Measurements from ENCODE around the gene IGFL4.
A peak's percentile ranks its signal among the peaks of the same experiment; 100 is the strongest.

IGFL4 gene

DNA sequence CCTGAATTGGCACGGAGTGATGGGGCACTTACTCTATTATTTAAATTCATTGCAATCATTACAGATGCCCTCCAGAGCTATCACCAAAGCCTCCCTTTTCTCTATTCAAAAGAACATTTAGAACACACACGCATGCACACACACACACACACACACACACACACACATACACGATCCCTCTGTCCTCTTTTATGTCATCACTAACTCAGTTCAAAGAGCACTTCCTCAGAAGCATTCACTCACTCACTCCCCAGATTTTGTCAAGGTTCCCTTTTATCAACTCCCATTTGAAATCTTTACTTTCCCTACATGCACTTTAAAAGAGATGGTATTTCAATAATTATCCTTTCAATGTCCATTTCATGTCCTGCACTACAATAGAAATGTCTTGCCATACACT lies 22.4 kb upstream of the IGFL4 start:
- no peak for DNase-seq (ENCODE audit: low spot score)

- DNase-seq (ENCODE audit: low spot score): peak; percentile 13
These were observed 19.2 kb upstream of the IGFL4 start for GRCh38 chr19:46060012-46060411.

- no peak for DNase-seq (ENCODE audit: low spot score)
These were observed 18.0 kb upstream of the IGFL4 start for GRCh38 chr19:46058778-46059177.

- no peak for DNase-seq (ENCODE audit: low spot score)
These were observed 15.7 kb upstream of the IGFL4 start for GRCh38 chr19:46056536-46056935.

DNA sequence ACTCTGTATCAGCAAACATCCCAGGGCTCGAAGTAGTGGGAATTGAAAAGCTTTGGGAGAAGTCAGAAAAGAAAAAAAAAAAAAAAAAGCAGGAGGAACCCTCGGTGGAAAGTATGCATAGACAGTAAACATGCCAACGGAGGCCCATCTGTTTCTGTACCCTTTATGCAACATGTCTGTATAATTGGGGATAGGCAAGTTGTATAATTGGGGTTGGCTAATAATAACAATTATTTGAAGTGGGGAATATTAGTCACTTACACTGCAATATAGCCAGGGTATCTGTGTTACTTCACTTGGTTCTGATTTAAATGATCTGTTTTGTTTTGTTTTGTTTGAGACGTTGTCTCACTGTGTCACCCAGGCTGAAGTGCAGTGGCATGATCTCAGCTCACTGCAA lies 12.1 kb upstream of the IGFL4 start:
- DNase-seq (ENCODE audit: low spot score): no peak

- DNase-seq (ENCODE audit: low spot score): peak; percentile 31
These were observed 8.8 kb upstream of the IGFL4 start for GRCh38 chr19:46049597-46049996.

GRCh38 chr19:46043519-46043918 lies 2.7 kb upstream of the IGFL4 start:
- no peak for DNase-seq (ENCODE audit: low spot score)

DNA sequence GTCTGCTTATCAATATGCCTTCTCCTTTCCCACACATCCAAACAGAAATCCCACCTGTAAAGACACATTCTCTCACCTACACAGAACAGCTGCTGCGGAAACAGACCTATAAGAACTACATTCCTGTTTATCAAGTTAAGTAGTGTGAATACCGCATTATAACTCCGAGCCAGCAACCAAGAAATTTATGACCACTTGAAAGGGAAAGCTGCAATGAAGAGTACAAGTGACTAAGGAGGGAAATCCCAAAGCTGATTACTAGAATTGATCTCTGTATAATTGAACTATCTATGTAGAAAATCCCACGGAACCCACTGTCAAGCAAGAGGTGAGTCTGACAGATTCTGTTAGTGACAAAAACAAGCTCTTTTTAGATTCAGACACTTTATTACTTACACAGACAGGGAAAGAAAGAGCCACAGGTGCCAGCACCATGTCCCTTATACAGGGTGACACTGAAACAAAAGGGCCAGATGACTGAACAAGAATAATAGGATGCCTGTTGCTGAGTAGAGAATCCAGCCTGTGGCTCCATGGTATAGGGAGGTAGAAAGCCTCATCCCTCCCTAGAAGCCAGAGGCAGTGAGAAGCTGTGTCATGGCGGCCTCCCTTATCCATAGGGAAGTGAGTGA lies 1.6 kb upstream of the IGFL4 start:
- no peak for DNase-seq (ENCODE audit: low spot score)

- DNase-seq (ENCODE audit: low spot score): no peak
These were observed 677 bp downstream of the IGFL4 start for GRCh38 chr19:46040125-46040524.

DNA sequence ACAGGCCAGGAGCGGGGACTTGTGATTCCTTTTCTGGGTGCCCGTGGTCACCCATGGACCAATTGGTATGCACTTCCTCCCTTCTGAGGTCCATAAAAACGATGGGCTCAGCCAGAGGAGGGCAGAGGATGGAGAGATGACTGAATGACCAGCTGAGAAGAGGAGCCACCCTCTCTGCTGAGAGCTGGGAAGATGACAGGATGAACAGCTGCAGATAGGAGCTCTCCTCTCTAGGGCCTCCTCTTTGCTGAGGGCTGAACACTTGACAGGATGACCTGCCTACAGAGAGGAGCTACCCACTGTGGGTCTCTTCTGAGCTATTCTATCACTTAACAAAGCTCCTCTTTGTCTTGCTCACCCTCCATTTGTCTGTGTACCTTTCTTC lies 4.1 kb downstream of the IGFL4 start:
- DNase-seq (ENCODE audit: low spot score): no peak

DNA sequence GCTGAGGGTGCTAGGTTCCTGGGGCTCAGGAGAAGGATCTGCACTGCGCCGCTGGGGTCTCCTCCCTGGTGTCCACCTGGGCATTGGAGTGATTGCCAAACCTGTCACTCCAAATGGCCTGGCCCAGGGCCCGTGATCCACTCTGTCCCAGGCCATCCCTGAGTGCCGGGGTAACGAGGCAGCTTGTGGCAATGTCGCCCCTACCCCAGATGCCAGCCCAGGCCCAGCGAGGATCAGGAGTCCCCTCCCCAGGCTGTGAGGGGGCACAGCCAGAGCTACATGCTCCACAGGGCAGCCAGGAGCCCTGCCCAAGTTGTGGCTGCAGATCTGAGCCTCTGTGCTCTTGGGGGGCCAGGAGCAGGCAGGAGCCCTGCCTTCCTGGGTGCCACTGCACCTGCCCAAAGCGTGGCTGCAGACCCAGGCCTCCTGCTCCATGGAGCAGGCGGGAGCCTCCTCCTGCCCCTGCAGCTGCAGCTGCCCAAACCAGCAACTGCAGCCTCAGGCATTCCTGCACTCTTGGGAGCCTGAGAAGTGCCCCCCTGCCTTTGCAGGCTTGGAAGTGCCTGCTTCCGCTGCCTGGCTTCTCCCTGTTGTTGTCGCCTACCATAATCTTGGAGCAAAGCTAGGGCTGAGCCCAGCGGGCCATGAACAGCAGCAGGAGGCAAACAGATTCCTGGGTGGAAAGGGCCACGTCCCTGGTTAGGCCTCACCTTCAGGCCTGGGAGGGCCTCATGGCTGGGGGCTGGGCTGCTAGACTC lies 4.6 kb downstream of the IGFL4 start:
- no peak for DNase-seq (ENCODE audit: low spot score)

DNA sequence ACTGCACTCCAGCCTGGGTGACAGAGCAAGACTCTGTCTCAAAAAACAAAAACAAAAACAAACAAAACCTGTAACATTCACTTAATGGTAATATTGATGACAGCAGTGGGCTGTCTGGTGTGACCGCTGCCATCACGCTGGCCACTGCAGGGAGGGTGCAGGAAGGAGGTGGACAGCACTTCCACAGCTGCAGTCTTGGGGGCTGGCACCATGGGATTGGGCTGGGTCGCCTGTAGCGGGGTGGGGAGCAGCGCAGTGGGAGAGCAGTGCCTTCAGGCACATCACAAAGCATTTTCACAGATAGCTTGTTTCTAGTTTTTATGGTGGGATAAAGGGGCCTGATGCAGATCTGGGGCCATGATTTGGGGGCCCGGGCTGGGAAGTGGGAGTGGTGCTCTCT lies 5.3 kb downstream of the IGFL4 start:
- DNase-seq (ENCODE audit: low spot score): no peak

GRCh38 chr19:46033401-46033800 lies 7.4 kb downstream of the IGFL4 start:
- no peak for DNase-seq (ENCODE audit: low spot score)

- no peak for DNase-seq (ENCODE audit: low spot score)
These were observed 8.2 kb downstream of the IGFL4 start for GRCh38 chr19:46032597-46033025.

- no peak for DNase-seq (ENCODE audit: low spot score)
These were observed 8.8 kb downstream of the IGFL4 start for GRCh38 chr19:46031781-46032596.

DNA sequence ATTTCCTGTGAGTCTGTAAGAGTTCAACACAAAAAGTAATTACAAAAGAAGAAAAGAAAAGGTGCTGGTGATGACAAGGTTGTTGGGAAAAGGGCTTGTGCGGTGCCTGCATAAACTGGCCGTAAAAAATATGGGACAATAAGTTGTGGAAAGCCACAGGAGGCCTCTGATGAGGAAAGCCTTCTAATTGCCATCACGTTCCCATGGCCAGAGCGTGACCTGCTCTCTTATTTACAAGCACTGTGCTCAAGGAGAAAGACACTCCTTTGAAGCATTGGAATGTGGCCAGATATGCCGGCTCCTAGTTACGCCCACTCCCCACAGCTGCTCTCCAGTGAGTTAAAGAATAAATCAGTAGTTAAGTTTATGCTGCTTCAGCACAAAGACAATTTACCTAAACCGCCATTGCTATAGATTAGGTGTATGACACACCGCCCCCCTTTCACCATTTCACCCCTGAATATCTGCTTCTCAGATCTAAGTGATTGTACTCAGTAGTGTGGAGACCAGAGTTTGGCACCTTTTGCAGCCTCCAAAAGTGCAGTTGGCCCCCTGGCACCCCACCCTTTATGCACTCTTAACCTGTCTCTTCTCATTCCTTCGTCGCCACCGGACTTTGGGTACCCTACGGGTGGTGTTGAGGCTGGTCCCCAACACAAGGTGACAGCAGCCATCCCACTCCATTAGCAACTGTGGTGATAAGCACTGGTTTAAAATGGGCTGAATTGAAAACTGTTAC lies 9.8 kb downstream of the IGFL4 start:
- no peak for DNase-seq (ENCODE audit: low spot score)

DNA sequence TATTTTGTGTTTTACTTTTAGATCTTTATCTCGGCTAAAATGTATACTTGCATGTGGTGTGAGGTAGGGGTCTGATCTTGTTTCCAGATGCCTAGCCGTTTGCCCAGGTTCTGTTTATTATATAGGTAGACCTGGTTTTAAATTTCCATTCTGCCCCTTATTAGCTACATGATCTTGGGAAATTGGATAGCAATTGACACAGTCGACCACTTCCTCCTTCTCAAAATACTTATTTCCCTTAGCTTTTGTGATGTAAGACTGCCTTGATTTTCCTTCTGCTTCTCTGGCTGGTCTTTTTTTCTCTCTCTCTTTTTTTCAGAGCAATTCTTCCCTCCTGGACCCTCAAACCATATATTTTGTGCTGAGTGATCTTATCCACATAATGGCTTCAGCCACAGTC lies 15.0 kb downstream of the IGFL4 start:
- no peak for DNase-seq (ENCODE audit: low spot score)

- DNase-seq (ENCODE audit: low spot score): no peak
These were observed 17.5 kb downstream of the IGFL4 start for GRCh38 chr19:46023311-46023779.

DNA sequence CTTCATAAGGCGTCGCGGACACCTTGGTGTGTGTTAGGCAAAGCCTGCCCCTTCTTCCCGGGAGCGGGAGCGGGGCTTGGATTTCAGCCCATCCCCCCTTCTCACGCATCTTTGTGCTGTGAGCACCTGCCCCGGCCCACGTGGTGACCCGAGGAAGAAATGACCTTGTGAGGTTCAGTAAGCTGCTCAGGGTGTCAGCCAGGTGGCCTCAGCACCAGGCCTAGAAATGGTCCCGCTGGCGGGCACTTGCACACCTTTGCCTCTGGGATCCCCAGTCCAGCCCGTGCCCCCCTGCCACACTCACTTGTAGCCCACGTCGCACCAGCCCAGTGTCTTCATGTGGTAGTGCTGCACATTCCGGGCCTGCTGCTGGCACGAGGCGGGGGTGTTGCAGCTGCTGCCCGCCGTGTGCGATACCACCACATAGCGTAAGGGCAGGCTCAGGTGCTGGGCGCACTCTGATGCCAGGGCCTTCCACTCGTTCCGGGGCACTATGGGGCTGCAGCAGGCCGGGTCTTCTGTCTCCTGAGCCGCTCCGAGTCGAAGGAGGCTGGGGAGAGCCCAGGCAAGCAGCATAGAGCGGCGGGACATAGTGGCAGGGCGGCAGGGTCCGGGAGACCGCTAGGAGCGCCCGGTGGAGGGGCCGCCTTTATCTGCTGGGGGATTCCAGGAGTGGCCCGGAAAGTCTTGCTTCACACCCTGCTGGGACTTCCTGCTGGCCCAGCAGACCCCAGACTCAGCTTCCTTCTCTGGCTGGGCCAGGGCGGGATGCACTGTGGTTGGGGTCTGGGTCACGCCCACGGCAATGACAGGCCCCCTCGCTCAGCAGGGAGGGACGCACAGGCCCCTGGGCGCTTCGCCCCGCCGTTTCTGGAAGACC lies 18.1 kb downstream of the IGFL4 start, which contains the start of gene PGLYRP1:
Gene PGLYRP1 (minus strand): TSS at position 623 of the 880 bp plus-strand sequence. CDS start 32 bp downstream, at position 591.
- DNase-seq (ENCODE audit: low spot score): no peak

GRCh38 chr19:46022061-46022430 lies 18.8 kb downstream of the IGFL4 start:
- no peak for DNase-seq (ENCODE audit: low spot score)

- no peak for DNase-seq (ENCODE audit: low spot score)
These were observed 19.2 kb downstream of the IGFL4 start for GRCh38 chr19:46021531-46022041.

Measured in NAMALWA (cell line).